ENCODE measurements around the gene CYYR1. TPM values are rescaled to one million over a fixed set of nuclear protein-coding genes. Genes with fewer than 3 reads are reported as not detected.

CYYR1 gene
- total RNA-seq, 1 donor = 0.09 TPM

- no peak for DNase-seq (ENCODE audit: low read depth)
- TF ChIP-seq, protein P1, sequence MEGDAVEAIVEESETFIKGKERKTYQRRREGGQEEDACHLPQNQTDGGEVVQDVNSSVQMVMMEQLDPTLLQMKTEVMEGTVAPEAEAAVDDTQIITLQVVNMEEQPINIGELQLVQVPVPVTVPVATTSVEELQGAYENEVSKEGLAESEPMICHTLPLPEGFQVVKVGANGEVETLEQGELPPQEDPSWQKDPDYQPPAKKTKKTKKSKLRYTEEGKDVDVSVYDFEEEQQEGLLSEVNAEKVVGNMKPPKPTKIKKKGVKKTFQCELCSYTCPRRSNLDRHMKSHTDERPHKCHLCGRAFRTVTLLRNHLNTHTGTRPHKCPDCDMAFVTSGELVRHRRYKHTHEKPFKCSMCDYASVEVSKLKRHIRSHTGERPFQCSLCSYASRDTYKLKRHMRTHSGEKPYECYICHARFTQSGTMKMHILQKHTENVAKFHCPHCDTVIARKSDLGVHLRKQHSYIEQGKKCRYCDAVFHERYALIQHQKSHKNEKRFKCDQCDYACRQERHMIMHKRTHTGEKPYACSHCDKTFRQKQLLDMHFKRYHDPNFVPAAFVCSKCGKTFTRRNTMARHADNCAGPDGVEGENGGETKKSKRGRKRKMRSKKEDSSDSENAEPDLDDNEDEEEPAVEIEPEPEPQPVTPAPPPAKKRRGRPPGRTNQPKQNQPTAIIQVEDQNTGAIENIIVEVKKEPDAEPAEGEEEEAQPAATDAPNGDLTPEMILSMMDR (IDR thresholded peaks at IDR 0.05; ENCODE audit: insufficient read depth, low read length) = no peak
These were observed 26.5 kb downstream of the CYYR1 start for GRCh38 chr21:26546446-26547097.

GRCh38 chr21:26544201-26544775 is 28.8 kb downstream of the CYYR1 start:
- DNase-seq (ENCODE audit: low read depth) = no peak
- H3K4me3 ChIP-seq (ENCODE audit: low read depth, low read length) = no peak overlapping the region
- TF ChIP-seq, protein P1 (IDR thresholded peaks at IDR 0.05; ENCODE audit: insufficient read depth, low read length) = no peak

More at GRCh38 chr21:26546446-26547097, 26.5 kb downstream of the CYYR1 start:
- no peak overlapping the region for H3K4me3 ChIP-seq (ENCODE audit: low read depth, low read length)

- TF ChIP-seq, protein P1 (IDR thresholded peaks at IDR 0.05; ENCODE audit: insufficient read depth, low read length) = no peak
These were observed 32.4 kb downstream of the CYYR1 start for GRCh38 chr21:26540651-26541050.

DNA sequence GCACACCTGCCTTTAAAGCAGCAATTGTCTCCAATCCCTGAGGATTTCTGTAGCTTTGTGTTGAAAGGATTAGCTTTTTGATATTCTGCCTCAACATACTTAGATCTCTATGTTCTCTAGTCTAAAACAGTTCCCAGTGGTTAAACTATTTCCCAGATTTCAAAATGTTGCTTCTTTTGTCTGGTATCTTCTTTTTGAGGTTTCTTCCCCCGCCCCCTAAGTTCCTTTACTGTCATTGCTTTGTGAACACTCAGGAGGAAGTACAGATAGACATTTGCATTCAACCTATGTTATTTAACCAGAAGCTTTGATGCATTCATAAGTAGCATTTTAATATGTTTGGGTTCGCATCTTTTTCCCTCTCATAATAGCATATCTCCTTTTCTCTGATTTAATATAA is 33.5 kb downstream of the CYYR1 start:
- TF ChIP-seq, protein P1 (IDR thresholded peaks at IDR 0.05; ENCODE audit: insufficient read depth, low read length) = no peak
- no peak overlapping the region for H3K4me3 ChIP-seq (ENCODE audit: low read depth, low read length)
- DNase-seq (ENCODE audit: low read depth) = no peak

More at GRCh38 chr21:26540651-26541050, 32.4 kb downstream of the CYYR1 start:
- no peak overlapping the region for H3K4me3 ChIP-seq (ENCODE audit: low read depth, low read length)
- DNase-seq (ENCODE audit: low read depth) = no peak

- DNase-seq (ENCODE audit: low read depth) = no peak
- TF ChIP-seq, protein P1 (IDR thresholded peaks at IDR 0.05; ENCODE audit: insufficient read depth, low read length) = no peak
- no peak overlapping the region for H3K4me3 ChIP-seq (ENCODE audit: low read depth, low read length)
These were observed 38.6 kb downstream of the CYYR1 start for GRCh38 chr21:26534517-26534916.

GRCh38 chr21:26532208-26532607 is 40.9 kb downstream of the CYYR1 start:
- H3K4me3 ChIP-seq (ENCODE audit: low read depth, low read length) = no peak overlapping the region
- no peak for DNase-seq (ENCODE audit: low read depth)
- TF ChIP-seq, protein P1 (IDR thresholded peaks at IDR 0.05; ENCODE audit: insufficient read depth, low read length) = no peak
